Measurements from ENCODE around the gene KREMEN1. TPM values are rescaled to one million over a fixed set of nuclear protein-coding genes. Genes with fewer than 3 reads are reported as not detected.

The KREMEN1 gene
- total RNA-seq, 1 donor from 2014 or later: 102 TPM

- Histone ChIP-seq H3K4me1 (peaks cover 7% of the 10 kb centered on the region), H3K4me3 (no peak overlapping the region), H3K27me3 (ENCODE audit: low read depth) (no peaks in the 10 kb centered on the region), H3K9me3 (replicated peaks) (no peaks in the 10 kb centered on the region), H3K27ac (replicated peaks) (no peak overlapping the region), H3K36me3 (peaks cover 75% of the 10 kb centered on the region)
- intact Hi-C loops (cut with micrococcal nuclease): no loop called here
- no peak for TF ChIP-seq CTCF (IDR thresholded peaks at IDR 0.05; ENCODE audit: borderline replicate concordance)
- DNase-seq: no peak
Observed at GRCh38 chr22:29142116-29142515, 69.3 kb downstream of the KREMEN1 start.

GRCh38 chr22:29143941-29144785, 71.3 kb downstream of the KREMEN1 start:
- intact Hi-C loops (cut with micrococcal nuclease): no loop called here
- Histone ChIP-seq H3K36me3 (peaks cover 54% of the 10 kb centered on the region), H3K27me3 (ENCODE audit: low read depth) (no peaks in the 10 kb centered on the region), H3K27ac (replicated peaks) (no peak overlapping the region), H3K9me3 (replicated peaks) (no peaks in the 10 kb centered on the region), H3K4me1 (peaks cover 14% of the 10 kb centered on the region), H3K4me3 (no peak overlapping the region)
- DNase-seq: no peak
- no peak for TF ChIP-seq CTCF (IDR thresholded peaks at IDR 0.05; ENCODE audit: borderline replicate concordance)

- peaks cover 18% of the 10 kb centered on the region for H3K4me1 ChIP-seq
- intact Hi-C loops (cut with micrococcal nuclease): no loop called here
- no peak for TF ChIP-seq CTCF (IDR thresholded peaks at IDR 0.05; ENCODE audit: borderline replicate concordance)
- no peaks in the 10 kb centered on the region for H3K27me3 ChIP-seq (ENCODE audit: low read depth)
- H3K36me3 ChIP-seq: peaks cover 48% of the 10 kb centered on the region
- H3K9me3 ChIP-seq (replicated peaks): no peaks in the 10 kb centered on the region
- no peak overlapping the region for H3K27ac ChIP-seq (replicated peaks)
- DNase-seq: no peak
- no peak overlapping the region for H3K4me3 ChIP-seq
Observed at GRCh38 chr22:29144786-29145160, 71.9 kb downstream of the KREMEN1 start.

- no peak for DNase-seq
- intact Hi-C loops (cut with micrococcal nuclease): no loop called here
- peaks cover 20% of the 10 kb centered on the region for H3K4me1 ChIP-seq
Observed at GRCh38 chr22:29145321-29146072, 72.7 kb downstream of the KREMEN1 start.

More at GRCh38 chr22:29145321-29146072, 72.7 kb downstream of the KREMEN1 start:
- H3K9me3 ChIP-seq (replicated peaks): no peaks in the 10 kb centered on the region
- H3K4me3 ChIP-seq: no peak overlapping the region
- TF ChIP-seq CTCF (IDR thresholded peaks at IDR 0.05; ENCODE audit: borderline replicate concordance): no peak
- no peaks in the 10 kb centered on the region for H3K27me3 ChIP-seq (ENCODE audit: low read depth)
- no peak overlapping the region for H3K27ac ChIP-seq (replicated peaks)
- H3K36me3 ChIP-seq: peaks cover 41% of the 10 kb centered on the region
